Neural cell (in vitro differentiated cells): ENCODE results near the gene MUC5B. TPM values are rescaled to one million over a fixed set of nuclear protein-coding genes. Genes with fewer than 3 reads are reported as not detected.

Source experiments
- H2AFZ ChIP-seq: fragments of 200-600, 300-800 bp; sonication (generic), shearing (Covaris generic); 2 replicates; pipeline ENCODE4 v1.6.0; 2014; ENCODE audit warnings: low read depth, mild to moderate bottlenecking, antibody characterized with exemption, low read length, moderate library complexity
- H3F3A ChIP-seq: fragments of 200-600 bp; shearing (Covaris generic); 2 replicates; pipeline ENCODE4 v1.6.1; 2016; ENCODE audit warnings: mild to moderate bottlenecking, moderate library complexity, mixed read lengths, antibody characterized with exemption, low read length; ENCODE audit not compliant: insufficient read depth, poor library complexity, severe bottlenecking
- H3K27ac ChIP-seq: fragments of 200-600, 300-800 bp; sonication (generic), shearing (Covaris generic); 2 replicates; pipeline ENCODE4 v1.5.1; 2014; ENCODE audit warnings: mild to moderate bottlenecking, low read length, moderate library complexity
- H3K27me3 ChIP-seq: fragments of 300-800, 200-600 bp; sonication (generic), shearing (Covaris generic); 2 replicates; pipeline ENCODE4 v1.6.0; 2014; ENCODE audit warnings: mild to moderate bottlenecking, low read depth, low read length, moderate library complexity; ENCODE audit not compliant: insufficient read depth
- H3K36me3 ChIP-seq: fragments of 300-800, 200-600 bp; sonication (generic), shearing (Covaris generic); 2 replicates; pipeline ENCODE4 v1.5.1; 2014; ENCODE audit warnings: mild to moderate bottlenecking, antibody characterized with exemption, low read length, moderate library complexity; ENCODE audit not compliant: insufficient read depth
- H3K4me2 ChIP-seq: fragments of 300-800, 200-600 bp; sonication (generic), shearing (Covaris generic); 2 replicates; pipeline ENCODE4 v1.6.0; 2014; ENCODE audit warnings: mild to moderate bottlenecking, low read length
- H3K4me3 ChIP-seq: fragments of 300-800, 200-600 bp; sonication (generic), shearing (Covaris generic); 2 replicates; pipeline ENCODE4 v1.5.1; 2014; ENCODE audit warnings: mild to moderate bottlenecking, low read length, moderate library complexity
- H3K79me2 ChIP-seq: fragments of 200-600 bp; shearing (Covaris generic); replicated peaks from 2 replicates; pipeline ENCODE4 v1.6.0; 2014; ENCODE audit warnings: mild to moderate bottlenecking, low read length, moderate library complexity; ENCODE audit not compliant: insufficient read depth
- H3K9ac ChIP-seq: fragments of 300-800, 200-600 bp; sonication (generic), shearing (Covaris generic); 2 replicates; pipeline ENCODE4 v1.6.1; 2016; ENCODE audit warnings: mild to moderate bottlenecking, low read length, mixed read lengths
- H3K9me2 ChIP-seq: fragments of 200-600 bp; shearing (Covaris generic); 2 replicates; pipeline ENCODE4 v1.6.1; 2016; ENCODE audit warnings: mild to moderate bottlenecking, low read length, mixed read lengths; ENCODE audit not compliant: insufficient read depth
- H3K9me3 ChIP-seq: fragments of 200-600, 300-800 bp; sonication (generic), shearing (Covaris generic); 2 replicates; pipeline ENCODE4 v1.6.1; 2016; ENCODE audit warnings: mild to moderate bottlenecking, mixed run types, low read length, moderate library complexity, mixed read lengths
- H4K20me1 ChIP-seq: fragments of 200-600 bp; shearing (Covaris generic); 2 replicates; pipeline ENCODE4 v1.6.1; 2016; ENCODE audit warnings: mild to moderate bottlenecking, mixed run types; ENCODE audit not compliant: insufficient read depth
- CTCF ChIP-seq: fragments of 450-650 bp; IDR thresholded peaks from 2 replicates; pipeline ENCODE4 v1.5.1; 2014; ENCODE audit warnings: antibody characterized with exemption, mild to moderate bottlenecking, moderate library complexity; ENCODE audit not compliant: poor library complexity, severe bottlenecking
- EP300 ChIP-seq: fragments of 450-650 bp; conservative IDR thresholded peaks from 2 replicates; pipeline ENCODE4 v1.6.1; 2014; ENCODE audit warnings: antibody characterized with exemption, mild to moderate bottlenecking, moderate library complexity; ENCODE audit not compliant: poor library complexity, severe bottlenecking
- EZH2 ChIP-seq: fragments of 200-600, 300-800 bp; shearing (Covaris generic), sonication (generic); IDR thresholded peaks from 2 replicates; pipeline ENCODE4 v1.6.1; 2014; ENCODE audit warnings: antibody characterized with exemption, low read length, borderline replicate concordance, mild to moderate bottlenecking; ENCODE audit not compliant: insufficient read depth, poor library complexity, severe bottlenecking
- MXI1 ChIP-seq: fragments of 450-650 bp; conservative IDR thresholded peaks from 2 replicates; pipeline ENCODE4 v1.6.1; 2014; ENCODE audit warnings: antibody characterized with exemption, mild to moderate bottlenecking; ENCODE audit not compliant: poor library complexity, severe bottlenecking
- POLR2AphosphoS5 ChIP-seq: IDR thresholded peaks from 2 replicates; pipeline ENCODE4 v1.6.1; 2012
- RAD21 ChIP-seq: fragments of 450-650 bp; conservative IDR thresholded peaks from 2 replicates; pipeline ENCODE4 v1.6.1; 2014; ENCODE audit warnings: antibody characterized with exemption, mild to moderate bottlenecking, moderate library complexity
- REST ChIP-seq: IDR thresholded peaks from 2 replicates; pipeline ENCODE4 v1.6.1; 2012; ENCODE audit warnings: borderline replicate concordance
- SMC3 ChIP-seq: fragments of 450-650 bp; conservative IDR thresholded peaks from 2 replicates; pipeline ENCODE4 v1.6.1; 2014; ENCODE audit warnings: antibody characterized with exemption, mild to moderate bottlenecking, moderate library complexity; ENCODE audit not compliant: poor library complexity
- TAF1 ChIP-seq: IDR thresholded peaks from 2 replicates; pipeline ENCODE4 v1.6.1; 2012; ENCODE audit warnings: low read depth
- polyA plus RNA-seq: library from polyadenylated mRNA; depleted of rRNA; stranded (reverse); fragments of >200 nt; gene quantifications from 2 replicates; pipeline ENCODE4 v1.2.3, GENCODE V29; 2014

Gene MUC5B
- polyA plus RNA-seq, 1 donor from 2014 or later: not detected

- Histone ChIP-seq H3K27me3 (no peaks in the 10 kb centered on the region), H3K27ac (no peak overlapping the region), H3F3A (no peaks in the 10 kb centered on the region), H3K79me2 (no peaks in the 10 kb centered on the region), H4K20me1 (no peaks in the 10 kb centered on the region), H3K9me2 (no peaks in the 10 kb centered on the region), H3K9me3 (no peaks in the 10 kb centered on the region), H3K36me3 (no peaks in the 10 kb centered on the region), H3K9ac (no peak overlapping the region), H3K4me3 (no peak overlapping the region), H3K4me2 (no peak overlapping the region), H2AFZ (no peak overlapping the region)
- no peak for TF ChIP-seq CTCF
- no peak for TF ChIP-seq EP300
- TF ChIP-seq TAF1: no peak
- TF ChIP-seq REST: no peak
- no peak for TF ChIP-seq EZH2
- TF ChIP-seq RAD21: no peak
- TF ChIP-seq POLR2AphosphoS5: no peak
- no peak for TF ChIP-seq SMC3
- no peak for TF ChIP-seq MXI1
These were observed 20.6 kb upstream of the MUC5B start for GRCh38 chr11:1202154-1202775.

GRCh38 chr11:1202776-1203504 is 19.9 kb upstream of the MUC5B start:
- Histone ChIP-seq H3K9me3 (no peaks in the 10 kb centered on the region), H3K4me3 (no peak overlapping the region), H3K9ac (no peak overlapping the region), H4K20me1 (no peaks in the 10 kb centered on the region), H3K9me2 (no peaks in the 10 kb centered on the region), H3K27me3 (no peaks in the 10 kb centered on the region), H3K27ac (no peak overlapping the region), H3K36me3 (no peaks in the 10 kb centered on the region), H2AFZ (no peak overlapping the region), H3K4me2 (no peak overlapping the region), H3F3A (no peaks in the 10 kb centered on the region), H3K79me2 (no peaks in the 10 kb centered on the region)
- TF ChIP-seq REST: no peak
- TF ChIP-seq EP300: no peak
- TF ChIP-seq TAF1: no peak
- TF ChIP-seq SMC3: peak; percentile 92
- TF ChIP-seq MXI1: no peak
- no peak for TF ChIP-seq POLR2AphosphoS5
- TF ChIP-seq EZH2: no peak
- TF ChIP-seq CTCF: peak; percentile 88
- peak; percentile 83 for TF ChIP-seq RAD21
